SJSA1 (cell line): ENCODE results near the gene APLNR. TPM values are rescaled to one million over a fixed set of nuclear protein-coding genes. Genes with fewer than 3 reads are reported as not detected.

Experiments
- DNase-seq, 2 experiments: peaks; one replicate each; pipeline ENCODE4 v3.0.0-alpha.2; 2015 to 2020; ENCODE audit warnings: low spot score in 2 of 2, low read depth in 1 of 2
- H3K27ac ChIP-seq: fragments of 250-450 bp; sonication (Bioruptor Pico); 2 replicates; pipeline ENCODE4 v1.5.1; 2020; ENCODE audit warnings: mild to moderate bottlenecking, moderate library complexity
- H3K27me3 ChIP-seq: fragments of 250-450 bp; sonication (Bioruptor Pico); replicated peaks from 2 replicates; pipeline ENCODE4 v1.5.1; 2020; ENCODE audit warnings: mild to moderate bottlenecking, moderate library complexity
- H3K36me3 ChIP-seq: fragments of 250-450 bp; sonication (Bioruptor Pico); 2 replicates; pipeline ENCODE4 v1.5.1; 2020; ENCODE audit warnings: mild to moderate bottlenecking
- H3K4me1 ChIP-seq: fragments of 250-450 bp; sonication (Bioruptor Pico); replicated peaks from 2 replicates; pipeline ENCODE4 v1.6.1; 2021; ENCODE audit warnings: mild to moderate bottlenecking
- H3K4me3 ChIP-seq: fragments of 250-450 bp; sonication (Bioruptor Pico); 2 replicates; pipeline ENCODE4 v1.5.1; 2020; ENCODE audit warnings: mild to moderate bottlenecking
- H3K9me3 ChIP-seq: fragments of 250-450 bp; sonication (Bioruptor Pico); replicated peaks from 2 replicates; pipeline ENCODE4 v1.5.1; 2020; ENCODE audit warnings: mild to moderate bottlenecking
- total RNA-seq: library from RNA; depleted of rRNA; stranded (reverse); fragments of >200 nt; shearing (Covaris generic); gene quantifications from 2 replicates; pipeline ENCODE4 v1.2.3, GENCODE V29; 2014

Gene APLNR
- total RNA-seq, 1 experiment from 2014 or later = not detected

- Histone ChIP-seq H3K36me3 (no peaks in the 10 kb centered on the region), H3K27ac (no peak overlapping the region), H3K4me1 (peaks cover 5% of the 10 kb centered on the region), H3K27me3 (no peaks in the 10 kb centered on the region), H3K9me3 (0 out of 2 replicates have a peak, but pooled peaks cover 2% of the 10 kb centered on the region), H3K4me3 (no peak overlapping the region)
- no peak for DNase-seq
These were observed 29.1 kb upstream of the APLNR start for GRCh38 chr11:57266157-57266556.

GRCh38 chr11:57263351-57263750 is 26.3 kb upstream of the APLNR start:
- H3K27ac ChIP-seq = no peak overlapping the region
- no peaks in the 10 kb centered on the region for H3K27me3 ChIP-seq
- peaks cover 6% of the 10 kb centered on the region for H3K4me1 ChIP-seq
- no peaks in the 10 kb centered on the region for H3K36me3 ChIP-seq
- 0 out of 2 replicates have a peak, but pooled peaks cover 2% of the 10 kb centered on the region for H3K9me3 ChIP-seq
- DNase-seq = no peak
- no peak overlapping the region for H3K4me3 ChIP-seq

- H3K4me1 ChIP-seq = peaks cover 6% of the 10 kb centered on the region
- H3K9me3 ChIP-seq = peaks cover under 1% of the 10 kb centered on the region; the same call in 1 of the 2 replicates
These were observed 25.1 kb upstream of the APLNR start for GRCh38 chr11:57262157-57262556.

GRCh38 chr11:57260937-57261783 is 24.1 kb upstream of the APLNR start:
- Histone ChIP-seq H3K4me1 (peaks cover 6% of the 10 kb centered on the region), H3K4me3 (no peak overlapping the region), H3K9me3 (peaks cover 5% of the 10 kb centered on the region; the same call in 1 of the 2 replicates), H3K27me3 (no peaks in the 10 kb centered on the region), H3K36me3 (no peaks in the 10 kb centered on the region), H3K27ac (no peak overlapping the region)
- no peak for DNase-seq

More at GRCh38 chr11:57262157-57262556, 25.1 kb upstream of the APLNR start:
- Histone ChIP-seq H3K4me3 (no peak overlapping the region), H3K27me3 (no peaks in the 10 kb centered on the region), H3K27ac (no peak overlapping the region), H3K36me3 (no peaks in the 10 kb centered on the region)
- DNase-seq = no peak

GRCh38 chr11:57256119-57256518 is 19.1 kb upstream of the APLNR start:
- Histone ChIP-seq H3K27ac (no peak overlapping the region), H3K4me1 (peaks cover 22% of the 10 kb centered on the region), H3K36me3 (no peaks in the 10 kb centered on the region), H3K27me3 (no peaks in the 10 kb centered on the region), H3K9me3 (peaks cover 5% of the 10 kb centered on the region; the same call in 1 of the 2 replicates), H3K4me3 (no peak overlapping the region)
- DNase-seq = no peak

- Histone ChIP-seq H3K4me3 (no peak overlapping the region), H3K36me3 (no peaks in the 10 kb centered on the region), H3K9me3 (peaks cover 5% of the 10 kb centered on the region; the same call in 1 of the 2 replicates), H3K27ac (peak overlapping the region; percentile 51; the same call in 1 of the 2 replicates), H3K4me1 (peaks cover 22% of the 10 kb centered on the region), H3K27me3 (no peaks in the 10 kb centered on the region)
- peak; percentile 66 to 83 for DNase-seq
These were observed 18.6 kb upstream of the APLNR start for GRCh38 chr11:57255618-57256017.

- peaks cover 5% of the 10 kb centered on the region; the same call in 1 of the 2 replicates for H3K9me3 ChIP-seq
- no peaks in the 10 kb centered on the region for H3K27me3 ChIP-seq
- H3K4me3 ChIP-seq = no peak overlapping the region
- H3K36me3 ChIP-seq = no peaks in the 10 kb centered on the region
- peak overlapping the region; percentile 51 for H3K27ac ChIP-seq
- DNase-seq = peak in 1 of 2 experiments; percentile 41
- peaks cover 22% of the 10 kb centered on the region for H3K4me1 ChIP-seq
These were observed 17.6 kb upstream of the APLNR start for GRCh38 chr11:57254631-57255030.

GRCh38 chr11:57251491-57252104 is 14.5 kb upstream of the APLNR start:
- DNase-seq = no peak
- Histone ChIP-seq H3K4me3 (no peak overlapping the region), H3K27ac (no peak overlapping the region), H3K9me3 (no peaks in the 10 kb centered on the region), H3K4me1 (peaks cover 25% of the 10 kb centered on the region), H3K36me3 (no peaks in the 10 kb centered on the region), H3K27me3 (no peaks in the 10 kb centered on the region)

- peaks cover 23% of the 10 kb centered on the region for H3K4me1 ChIP-seq
- H3K9me3 ChIP-seq = no peaks in the 10 kb centered on the region
- no peaks in the 10 kb centered on the region for H3K36me3 ChIP-seq
- H3K27me3 ChIP-seq = no peaks in the 10 kb centered on the region
- H3K27ac ChIP-seq = no peak overlapping the region
- no peak for DNase-seq
- H3K4me3 ChIP-seq = no peak overlapping the region
These were observed 14.0 kb upstream of the APLNR start for GRCh38 chr11:57251037-57251436.

- Histone ChIP-seq H3K4me3 (no peak overlapping the region), H3K27me3 (no peaks in the 10 kb centered on the region), H3K4me1 (peaks cover 9% of the 10 kb centered on the region), H3K9me3 (no peaks in the 10 kb centered on the region), H3K36me3 (no peaks in the 10 kb centered on the region), H3K27ac (no peak overlapping the region)
- DNase-seq = peak; percentile 60 to 65
These were observed 12.6 kb upstream of the APLNR start for GRCh38 chr11:57249384-57250319.

- Histone ChIP-seq H3K9me3 (no peaks in the 10 kb centered on the region), H3K27ac (no peak overlapping the region), H3K4me3 (no peak overlapping the region), H3K27me3 (no peaks in the 10 kb centered on the region), H3K4me1 (peaks cover 3% of the 10 kb centered on the region; the same call in 1 of the 2 replicates), H3K36me3 (no peaks in the 10 kb centered on the region)
- DNase-seq = peak; percentile 56 to 72
These were observed 11.8 kb upstream of the APLNR start for GRCh38 chr11:57248780-57249383.

GRCh38 chr11:57244911-57245310 is 7.9 kb upstream of the APLNR start:
- H3K4me1 ChIP-seq = peaks cover 3% of the 10 kb centered on the region; the same call in 1 of the 2 replicates
- DNase-seq = no peak
- H3K4me3 ChIP-seq = no peak overlapping the region
- H3K27me3 ChIP-seq = no peaks in the 10 kb centered on the region
- H3K27ac ChIP-seq = no peak overlapping the region
- H3K36me3 ChIP-seq = no peaks in the 10 kb centered on the region
- no peaks in the 10 kb centered on the region for H3K9me3 ChIP-seq
